HL-60 (cell line): ENCODE results near the gene ATP4A.

Experiments
- DNase-seq, 2 experiments: peaks; one replicate each; pipeline ENCODE4 v3.0.0-alpha.2; 2010 to 2020; ENCODE audit warnings: low read depth in 1 of 2, low spot score in 1 of 2
- H3K27ac ChIP-seq: fragments of 250-450 bp; sonication (Bioruptor Pico); replicated peaks from 2 replicates; pipeline ENCODE4 v1.5.1; 2020; ENCODE audit warnings: mild to moderate bottlenecking, moderate library complexity
- H3K27me3 ChIP-seq: fragments of 250-450 bp; sonication (Bioruptor Pico); 2 replicates; pipeline ENCODE4 v1.5.1; 2021; ENCODE audit warnings: mild to moderate bottlenecking, moderate library complexity; ENCODE audit not compliant: insufficient read depth, poor library complexity, severe bottlenecking
- H3K4me3 ChIP-seq: replicated peaks from 2 replicates; pipeline ENCODE4 v1.5.1; 2011; ENCODE audit warnings: mild to moderate bottlenecking, control low read depth, low read length; ENCODE audit not compliant: insufficient read depth
- CTCF ChIP-seq: IDR thresholded peaks from one replicate; pipeline ENCODE4 v1.5.1; 2011; ENCODE audit warnings: low read length, control low read depth, inconsistent platforms; ENCODE audit not compliant: insufficient read depth
- GABPA ChIP-seq: IDR thresholded peaks from 2 replicates; pipeline ENCODE4 v1.6.1; 2012; ENCODE audit warnings: low read depth
- POLR2AphosphoS5 ChIP-seq: IDR thresholded peaks from 2 replicates; pipeline ENCODE4 v1.6.1; 2012; ENCODE audit warnings: low read depth
- REST ChIP-seq: IDR thresholded peaks from 2 replicates; pipeline ENCODE4 v1.6.1; 2012; ENCODE audit warnings: low read depth; ENCODE audit not compliant: insufficient replicate concordance
- SPI1 ChIP-seq: IDR thresholded peaks from 2 replicates; pipeline ENCODE4 v1.6.1; 2012; ENCODE audit warnings: low read depth, mild to moderate bottlenecking, borderline replicate concordance

The ATP4A gene

GRCh38 chr19:35508129-35508528 is 55.3 kb downstream of the ATP4A start:
- no peak for DNase-seq
- no peak overlapping the region for H3K4me3 ChIP-seq
- H3K27ac ChIP-seq: no peak overlapping the region
- TF ChIP-seq CTCF (no peak), REST (no peak), GABPA (no peak)
- H3K27me3 ChIP-seq: peaks cover 54% of the 10 kb centered on the region

GRCh38 chr19:35507561-35507960 is 55.9 kb downstream of the ATP4A start:
- TF ChIP-seq REST (no peak), POLR2AphosphoS5 (no peak), SPI1 (no peak), GABPA (no peak), CTCF (no peak)
- Histone ChIP-seq H3K27me3 (peaks cover 52% of the 10 kb centered on the region), H3K27ac (no peak overlapping the region), H3K4me3 (no peak overlapping the region)
- no peak for DNase-seq

- Histone ChIP-seq H3K27me3 (peaks cover 47% of the 10 kb centered on the region), H3K27ac (no peak overlapping the region), H3K4me3 (no peak overlapping the region)
- no peak for DNase-seq
- TF ChIP-seq CTCF (no peak), POLR2AphosphoS5 (no peak), SPI1 (no peak), REST (no peak), GABPA (no peak)
Observed at GRCh38 chr19:35506011-35506410, 57.4 kb downstream of the ATP4A start.
